HEK293 (cell line): ENCODE results near the gene PABPN1L.

Experiments used
- CTCF ChIA-PET: fragments of 350-600 bp; formaldehyde crosslinking; extraction: SDS; loops from one replicate; lab custom pipeline; 2021; ENCODE audit warnings: antibody characterized with exemption; lab: Yijun Ruan, JAX
- POLR2A ChIA-PET: fragments of 300-600 bp; formaldehyde crosslinking; extraction: SDS; loops from one replicate; lab custom pipeline; 2020; ENCODE audit warnings: antibody characterized with exemption, inconsistent platforms; lab: Yijun Ruan, JAX
- H3K27ac ChIP-seq: fragments of 200-500 bp; sonication (Bioruptor generic); 2 replicates; pipeline ENCODE4 v1.5.1; 2014; ENCODE audit warnings: low read depth, low read length, control low read depth, inconsistent platforms; ENCODE audit errors: extremely low read depth
- H3K36me3 ChIP-seq, 2 experiments: fragments of 200-500 bp in 1 of 2; sonication (Bioruptor generic) in 1 of 2; 1 replicate in 1 of 2; 2 replicates in 1 of 2; pipeline ENCODE4 v1.5.1; 2014 to 2017; ENCODE audit warnings: inconsistent platforms in 2 of 2, low read length in 2 of 2; ENCODE audit not compliant: control insufficient read depth in 2 of 2, insufficient read depth in 1 of 2
- H3K4me1 ChIP-seq: fragments of 200-500 bp; sonication (Bioruptor generic); 2 replicates; pipeline ENCODE4 v1.5.1; 2014; ENCODE audit warnings: mild to moderate bottlenecking, low read length, inconsistent platforms; ENCODE audit not compliant: control insufficient read depth, insufficient read depth
- H3K4me3 ChIP-seq: 2 replicates; pipeline ENCODE4 v1.5.1; 2011; ENCODE audit warnings: low read depth, mild to moderate bottlenecking, control low read depth, low read length, moderate library complexity
- H3K9me3 ChIP-seq: fragments of 200-500 bp; sonication (Bioruptor generic); 2 replicates; pipeline ENCODE4 v1.5.1; 2014; ENCODE audit warnings: low read depth, low read length, inconsistent platforms; ENCODE audit not compliant: control insufficient read depth, insufficient read depth
- HOXA7 ChIP-seq: sonication (generic); formaldehyde crosslinking; IDR thresholded peaks from 2 replicates; pipeline ENCODE4 v1.8.1; 2022; ENCODE audit warnings: missing genetic modification reagents, borderline replicate concordance
- IKZF3 ChIP-seq: fragments of 450-650 bp; IDR thresholded peaks from 2 replicates; pipeline ENCODE4 v1.5.0; 2018; ENCODE audit warnings: missing biosample characterization, mild to moderate bottlenecking, missing genetic modification characterization, moderate library complexity
- KLF8 ChIP-seq: fragments of 450-650 bp; formaldehyde crosslinking; IDR thresholded peaks from 2 replicates; pipeline ENCODE4 v1.5.1; 2016; ENCODE audit warnings: missing biosample characterization, missing genetic modification characterization
- OVOL3 ChIP-seq: fragments of 450-650 bp; formaldehyde crosslinking; IDR thresholded peaks from 2 replicates; pipeline ENCODE4 v1.5.1; 2016; ENCODE audit warnings: missing biosample characterization, missing genetic modification characterization
- SALL2 ChIP-seq: fragments of 450-650 bp; formaldehyde crosslinking; IDR thresholded peaks from 2 replicates; pipeline ENCODE4 v1.5.0; 2017; ENCODE audit warnings: missing biosample characterization, mild to moderate bottlenecking, missing genetic modification characterization, borderline replicate concordance
- SCRT1 ChIP-seq: fragments of 450-650 bp; formaldehyde crosslinking; IDR thresholded peaks from 2 replicates; pipeline ENCODE4 v1.5.1; 2016; ENCODE audit warnings: missing biosample characterization, missing genetic modification characterization, borderline replicate concordance
- ZNF114 ChIP-seq: fragments of 450-650 bp; formaldehyde crosslinking; IDR thresholded peaks from 2 replicates; pipeline ENCODE4 v1.5.0; 2017; ENCODE audit warnings: missing biosample characterization, missing genetic modification characterization
- ZNF132 ChIP-seq: fragments of 450-650 bp; formaldehyde crosslinking; IDR thresholded peaks from 2 replicates; pipeline ENCODE4 v1.5.1; 2017; ENCODE audit warnings: missing biosample characterization, missing genetic modification characterization, borderline replicate concordance
- ZNF155 ChIP-seq: fragments of 450-650 bp; formaldehyde crosslinking; IDR thresholded peaks from 2 replicates; pipeline ENCODE4 v1.5.1; 2016; ENCODE audit warnings: missing biosample characterization, missing genetic modification characterization
- ZNF16 ChIP-seq: fragments of 450-650 bp; formaldehyde crosslinking; IDR thresholded peaks from 2 replicates; pipeline ENCODE4 v1.5.1; 2016; ENCODE audit warnings: low read depth, missing biosample characterization, missing genetic modification characterization
- ZNF266 ChIP-seq: fragments of 450-650 bp; formaldehyde crosslinking; IDR thresholded peaks from 2 replicates; pipeline ENCODE4 v1.5.1; 2016; ENCODE audit warnings: missing biosample characterization, missing genetic modification characterization, low read depth
- ZNF274 ChIP-seq, 2 experiments: fragments of 200-500 bp in 1 of 2; fragments of 450-650 bp in 1 of 2; sonication (Bioruptor generic) in 1 of 2; formaldehyde crosslinking in 1 of 2; IDR thresholded peaks; 2 replicates each; pipeline versions ENCODE4 v1.5.1 to v1.6.1; 2014 to 2016; ENCODE audit warnings: borderline replicate concordance in 1 of 2, inconsistent platforms in 1 of 2, low read length in 1 of 2, missing biosample characterization in 1 of 2, missing genetic modification characterization in 1 of 2
- ZNF302 ChIP-seq: fragments of 450-650 bp; formaldehyde crosslinking; IDR thresholded peaks from 2 replicates; pipeline ENCODE4 v1.5.1; 2016; ENCODE audit warnings: missing biosample characterization, missing genetic modification characterization, low read depth
- ZNF391 ChIP-seq: fragments of 450-650 bp; formaldehyde crosslinking; IDR thresholded peaks from 2 replicates; pipeline ENCODE4 v1.5.1; 2016; ENCODE audit warnings: low read depth, missing biosample characterization, missing genetic modification characterization, borderline replicate concordance
- ZNF510 ChIP-seq: fragments of 450-650 bp; formaldehyde crosslinking; IDR thresholded peaks from 2 replicates; pipeline ENCODE4 v1.5.1; 2018; ENCODE audit warnings: mild to moderate bottlenecking, missing genetic modification characterization, missing biosample characterization; ENCODE audit not compliant: insufficient replicate concordance
- ZNF629 ChIP-seq: fragments of 450-650 bp; formaldehyde crosslinking; IDR thresholded peaks from 2 replicates; pipeline ENCODE4 v1.5.1; 2017; ENCODE audit warnings: missing biosample characterization, missing genetic modification characterization
- TF ChIP-seq, protein P1 (sequence below): fragments of 450-650 bp; formaldehyde crosslinking; IDR thresholded peaks from 2 replicates; pipeline ENCODE4 v1.5.1; 2016; ENCODE audit warnings: missing biosample characterization, missing genetic modification characterization, borderline replicate concordance
- TF ChIP-seq, protein P2 (sequence below): IDR thresholded peaks from 2 replicates; pipeline ENCODE4 v1.6.1; 2011; ENCODE audit warnings: mild to moderate bottlenecking, low read depth, low read length, borderline replicate concordance
- TF ChIP-seq, protein P3 (sequence below): fragments of 450-650 bp; formaldehyde crosslinking; IDR thresholded peaks from 2 replicates; pipeline ENCODE4 v1.5.1; 2017; ENCODE audit warnings: missing biosample characterization, missing genetic modification characterization
- TF ChIP-seq, protein P4 (sequence below): fragments of 450-650 bp; formaldehyde crosslinking; IDR thresholded peaks from 2 replicates; pipeline ENCODE4 v1.5.1; 2016; ENCODE audit warnings: missing biosample characterization, missing genetic modification characterization
- TF ChIP-seq, protein P5 (sequence below): fragments of 450-650 bp; formaldehyde crosslinking; IDR thresholded peaks from 2 replicates; pipeline ENCODE4 v1.5.1; 2016; ENCODE audit warnings: missing biosample characterization, missing genetic modification characterization

The PABPN1L gene

DNA sequence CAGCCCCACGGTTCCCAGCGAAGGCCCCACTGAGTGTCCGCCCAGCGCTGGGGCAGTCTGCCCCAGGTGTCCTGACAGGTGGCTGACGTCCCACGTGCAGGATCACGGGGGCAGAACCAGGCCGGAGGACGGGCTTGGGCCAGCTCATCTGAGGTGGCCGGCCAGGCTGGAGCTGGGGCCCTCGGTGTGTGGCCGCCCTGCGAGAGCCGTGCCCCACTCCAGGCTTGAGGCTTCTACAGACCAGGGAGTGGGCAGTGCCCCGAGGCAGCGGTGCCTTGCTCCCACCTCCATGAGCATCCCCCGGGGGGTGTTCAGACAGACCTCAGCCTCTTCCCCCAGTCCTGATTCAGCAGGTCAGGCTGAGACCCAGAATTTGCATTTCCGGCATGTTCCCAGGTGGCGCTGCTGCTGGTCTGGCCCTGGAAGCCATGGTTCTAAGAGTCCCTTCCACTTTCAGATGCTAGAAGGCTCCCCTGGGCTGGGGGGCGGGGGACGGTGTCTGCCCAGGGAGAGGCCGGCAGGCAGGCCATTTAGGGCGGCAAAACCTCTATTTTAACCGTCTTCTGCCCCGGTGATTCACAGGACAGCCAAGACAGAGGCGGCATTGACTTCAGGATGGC lies 35.4 kb upstream of the PABPN1L start (continued):
- TF ChIP-seq, protein P1, sequence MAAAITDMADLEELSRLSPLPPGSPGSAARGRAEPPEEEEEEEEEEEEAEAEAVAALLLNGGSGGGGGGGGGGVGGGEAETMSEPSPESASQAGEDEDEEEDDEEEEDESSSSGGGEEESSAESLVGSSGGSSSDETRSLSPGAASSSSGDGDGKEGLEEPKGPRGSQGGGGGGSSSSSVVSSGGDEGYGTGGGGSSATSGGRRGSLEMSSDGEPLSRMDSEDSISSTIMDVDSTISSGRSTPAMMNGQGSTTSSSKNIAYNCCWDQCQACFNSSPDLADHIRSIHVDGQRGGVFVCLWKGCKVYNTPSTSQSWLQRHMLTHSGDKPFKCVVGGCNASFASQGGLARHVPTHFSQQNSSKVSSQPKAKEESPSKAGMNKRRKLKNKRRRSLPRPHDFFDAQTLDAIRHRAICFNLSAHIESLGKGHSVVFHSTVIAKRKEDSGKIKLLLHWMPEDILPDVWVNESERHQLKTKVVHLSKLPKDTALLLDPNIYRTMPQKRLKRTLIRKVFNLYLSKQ (tag by site-specific recombination), result no peak
- TF ChIP-seq, all 188 proteins: peak for 0

DNA sequence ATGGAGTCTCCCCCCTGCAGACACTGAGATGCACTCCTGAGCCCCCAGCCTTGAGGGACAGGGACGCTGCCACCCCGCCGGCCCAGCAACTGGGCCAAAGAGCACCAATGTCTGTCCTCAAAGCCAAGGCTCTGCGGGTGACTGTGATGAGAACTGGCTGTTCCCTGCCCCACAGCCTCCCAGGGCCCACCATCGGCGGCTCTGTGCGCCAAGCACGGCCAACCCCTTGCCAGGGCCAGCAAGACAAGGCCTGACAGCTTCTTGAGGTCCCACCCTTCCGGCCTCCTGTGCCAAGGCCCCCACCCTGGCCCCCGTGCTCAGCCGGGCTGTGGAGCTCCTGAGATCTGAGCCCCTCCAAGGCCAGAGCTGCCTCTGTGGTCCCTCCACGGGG lies 34.2 kb upstream of the PABPN1L start:
- CTCF ChIA-PET, result interaction anchor here (0.6 kb wide), 1 partner anchor 82 kb away, joined by 3 read pairs; no protein-coding TSS in a partner anchor
- no peaks in the 10 kb centered on the region for H3K9me3 ChIP-seq
- no peak for TF ChIP-seq ZNF629 (tag by site-specific recombination)
- TF ChIP-seq ZNF266, result no peak
- TF ChIP-seq, protein P1 (tag by site-specific recombination), result no peak
- no peak for TF ChIP-seq HOXA7 (CRISPR knock-in tag)
- TF ChIP-seq ZNF391 (tag by site-specific recombination), result no peak
- TF ChIP-seq ZNF132 (tag by site-specific recombination), result no peak
- TF ChIP-seq ZNF155 (tag by site-specific recombination), result no peak
- TF ChIP-seq, protein P2, sequence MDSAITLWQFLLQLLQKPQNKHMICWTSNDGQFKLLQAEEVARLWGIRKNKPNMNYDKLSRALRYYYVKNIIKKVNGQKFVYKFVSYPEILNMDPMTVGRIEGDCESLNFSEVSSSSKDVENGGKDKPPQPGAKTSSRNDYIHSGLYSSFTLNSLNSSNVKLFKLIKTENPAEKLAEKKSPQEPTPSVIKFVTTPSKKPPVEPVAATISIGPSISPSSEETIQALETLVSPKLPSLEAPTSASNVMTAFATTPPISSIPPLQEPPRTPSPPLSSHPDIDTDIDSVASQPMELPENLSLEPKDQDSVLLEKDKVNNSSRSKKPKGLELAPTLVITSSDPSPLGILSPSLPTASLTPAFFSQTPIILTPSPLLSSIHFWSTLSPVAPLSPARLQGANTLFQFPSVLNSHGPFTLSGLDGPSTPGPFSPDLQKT, result no peak
- no peak for TF ChIP-seq OVOL3 (tag by site-specific recombination)
- POLR2A ChIA-PET, result no interaction called here
- no peaks in the 10 kb centered on the region for H3K4me1 ChIP-seq
- H3K27ac ChIP-seq, result no peak overlapping the region
- H3K4me3 ChIP-seq, result no peak overlapping the region
- H3K36me3 ChIP-seq, result no peaks in the 10 kb centered on the region

DNA sequence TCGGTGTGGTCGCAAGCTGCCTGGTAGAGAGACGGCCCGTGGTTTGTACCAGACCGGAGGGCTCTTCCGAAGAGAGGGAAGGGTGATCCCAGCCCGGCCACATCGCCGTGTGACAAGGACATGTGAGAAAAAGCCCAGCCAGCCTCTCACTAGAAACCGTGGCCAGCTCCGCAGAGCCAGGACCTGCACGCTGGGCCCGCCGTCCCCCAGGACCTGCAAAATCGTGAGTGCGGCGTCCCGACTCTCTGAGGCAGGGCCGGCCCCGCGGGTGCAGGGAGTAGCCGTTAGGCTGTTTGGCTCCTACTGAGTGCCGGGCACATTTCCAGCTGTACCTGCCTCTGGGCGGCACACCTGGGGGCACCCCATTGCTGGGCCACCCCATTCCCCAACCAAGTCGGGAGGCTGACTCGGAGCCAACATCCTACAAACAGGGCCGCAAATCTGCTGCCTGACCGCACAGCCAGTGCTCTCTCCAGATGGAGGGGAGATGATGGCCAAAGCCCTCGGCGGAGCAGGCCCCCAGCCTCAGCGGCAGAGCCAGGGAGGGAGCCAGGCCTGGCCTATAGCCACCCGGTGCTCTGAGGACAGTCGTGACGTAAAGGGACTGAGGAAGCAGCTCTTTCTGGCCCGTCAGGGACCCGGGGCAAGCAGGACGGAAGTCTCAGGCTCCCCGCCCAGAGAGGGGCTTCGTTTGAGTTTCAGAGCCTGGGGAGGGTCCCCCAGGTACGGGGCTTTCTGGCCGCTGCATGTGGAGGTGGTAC lies 33.6 kb upstream of the PABPN1L start:
- H3K4me3 ChIP-seq, result no peak overlapping the region
- ChIA-PET POLR2A (no interaction called here), CTCF (no interaction called here)
- no peak overlapping the region for H3K27ac ChIP-seq
- TF ChIP-seq ZNF16, result no peak
- no peak for TF ChIP-seq SALL2 (tag by site-specific recombination)
- TF ChIP-seq, protein P3, sequence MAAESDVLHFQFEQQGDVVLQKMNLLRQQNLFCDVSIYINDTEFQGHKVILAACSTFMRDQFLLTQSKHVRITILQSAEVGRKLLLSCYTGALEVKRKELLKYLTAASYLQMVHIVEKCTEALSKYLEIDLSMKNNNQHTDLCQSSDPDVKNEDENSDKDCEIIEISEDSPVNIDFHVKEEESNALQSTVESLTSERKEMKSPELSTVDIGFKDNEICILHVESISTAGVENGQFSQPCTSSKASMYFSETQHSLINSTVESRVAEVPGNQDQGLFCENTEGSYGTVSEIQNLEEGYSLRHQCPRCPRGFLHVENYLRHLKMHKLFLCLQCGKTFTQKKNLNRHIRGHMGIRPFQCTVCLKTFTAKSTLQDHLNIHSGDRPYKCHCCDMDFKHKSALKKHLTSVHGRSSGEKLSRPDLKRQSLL (tag by site-specific recombination), result no peak
- TF ChIP-seq, protein P4, sequence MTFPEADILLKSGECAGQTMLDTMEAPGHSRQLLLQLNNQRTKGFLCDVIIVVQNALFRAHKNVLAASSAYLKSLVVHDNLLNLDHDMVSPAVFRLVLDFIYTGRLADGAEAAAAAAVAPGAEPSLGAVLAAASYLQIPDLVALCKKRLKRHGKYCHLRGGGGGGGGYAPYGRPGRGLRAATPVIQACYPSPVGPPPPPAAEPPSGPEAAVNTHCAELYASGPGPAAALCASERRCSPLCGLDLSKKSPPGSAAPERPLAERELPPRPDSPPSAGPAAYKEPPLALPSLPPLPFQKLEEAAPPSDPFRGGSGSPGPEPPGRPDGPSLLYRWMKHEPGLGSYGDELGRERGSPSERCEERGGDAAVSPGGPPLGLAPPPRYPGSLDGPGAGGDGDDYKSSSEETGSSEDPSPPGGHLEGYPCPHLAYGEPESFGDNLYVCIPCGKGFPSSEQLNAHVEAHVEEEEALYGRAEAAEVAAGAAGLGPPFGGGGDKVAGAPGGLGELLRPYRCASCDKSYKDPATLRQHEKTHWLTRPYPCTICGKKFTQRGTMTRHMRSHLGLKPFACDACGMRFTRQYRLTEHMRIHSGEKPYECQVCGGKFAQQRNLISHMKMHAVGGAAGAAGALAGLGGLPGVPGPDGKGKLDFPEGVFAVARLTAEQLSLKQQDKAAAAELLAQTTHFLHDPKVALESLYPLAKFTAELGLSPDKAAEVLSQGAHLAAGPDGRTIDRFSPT, result no peak
- TF ChIP-seq ZNF114 (tag by site-specific recombination), result no peak
- no peak for TF ChIP-seq ZNF274 (IDR thresholded peaks at IDR 0.05; ENCODE audit: low read length)
- no peak for TF ChIP-seq ZNF274 (tag by site-specific recombination; IDR thresholded peaks at IDR 0.05; ENCODE audit: borderline replicate concordance)
- TF ChIP-seq ZNF510 (tag by site-specific recombination), result no peak
- TF ChIP-seq ZNF302 (tag by site-specific recombination), result no peak
- no peak for TF ChIP-seq KLF8 (tag by site-specific recombination)
- TF ChIP-seq, protein P5, sequence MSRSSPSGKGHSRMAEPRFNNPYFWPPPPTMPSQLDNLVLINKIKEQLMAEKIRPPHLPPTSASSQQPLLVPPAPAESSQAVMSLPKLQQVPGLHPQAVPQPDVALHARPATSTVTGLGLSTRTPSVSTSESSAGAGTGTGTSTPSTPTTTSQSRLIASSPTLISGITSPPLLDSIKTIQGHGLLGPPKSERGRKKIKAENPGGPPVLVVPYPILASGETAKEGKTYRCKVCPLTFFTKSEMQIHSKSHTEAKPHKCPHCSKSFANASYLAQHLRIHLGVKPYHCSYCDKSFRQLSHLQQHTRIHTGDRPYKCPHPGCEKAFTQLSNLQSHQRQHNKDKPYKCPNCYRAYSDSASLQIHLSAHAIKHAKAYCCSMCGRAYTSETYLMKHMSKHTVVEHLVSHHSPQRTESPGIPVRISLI (tag by site-specific recombination), result no peak
- no peak for TF ChIP-seq SCRT1
- TF ChIP-seq IKZF3 (tag by site-specific recombination), result no peak
- no peaks in the 10 kb centered on the region for H3K36me3 ChIP-seq
- H3K9me3 ChIP-seq, result no peaks in the 10 kb centered on the region
- H3K4me1 ChIP-seq, result no peaks in the 10 kb centered on the region
